Measurements from ENCODE around the gene SP1.
"Not testable (repeated sequence)": the region's sequence is repeated elsewhere in the genome, so short reads cannot be mapped to it uniquely, and the experiment has no call there.

Gene SP1

DNA sequence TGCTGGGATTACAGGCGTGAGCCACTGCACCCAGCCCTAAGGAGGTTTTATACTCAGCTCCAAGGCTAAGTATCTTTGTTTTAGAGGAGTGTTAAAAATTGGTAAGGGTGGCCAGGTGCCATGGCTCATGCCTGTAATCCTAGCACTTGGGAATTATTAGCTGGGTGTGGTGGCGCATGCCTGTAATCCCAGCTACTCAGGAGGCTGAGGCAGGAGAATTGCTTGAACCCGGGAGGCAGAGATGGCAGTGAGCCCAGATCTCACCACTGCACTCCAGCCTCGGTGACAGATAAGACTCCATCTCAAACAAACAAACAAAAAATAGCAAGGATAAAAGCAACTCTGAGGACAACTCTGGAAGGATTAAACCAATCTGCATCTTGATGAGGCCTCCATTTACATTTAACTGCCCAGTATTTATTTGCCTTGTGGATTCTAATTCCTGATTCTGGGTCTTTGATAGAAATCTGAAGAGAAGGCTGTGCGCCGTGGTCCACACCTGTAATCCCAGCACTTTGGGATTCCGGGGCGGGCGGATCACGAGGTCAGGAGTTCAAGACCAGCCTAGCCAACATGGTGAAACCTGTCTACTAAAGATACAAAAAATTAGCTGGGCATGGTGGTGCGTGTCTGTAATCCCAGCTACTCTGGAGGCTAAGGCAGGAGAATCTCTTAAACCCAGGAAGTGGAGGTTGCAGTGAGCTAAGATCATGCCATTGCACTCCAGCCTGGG, 64.8 kb downstream of the SP1 start:
- DNase-seq (ENCODE audit: low read depth in 1 of 2, low spot score in 1 of 2): not testable (repeated sequence)

DNA sequence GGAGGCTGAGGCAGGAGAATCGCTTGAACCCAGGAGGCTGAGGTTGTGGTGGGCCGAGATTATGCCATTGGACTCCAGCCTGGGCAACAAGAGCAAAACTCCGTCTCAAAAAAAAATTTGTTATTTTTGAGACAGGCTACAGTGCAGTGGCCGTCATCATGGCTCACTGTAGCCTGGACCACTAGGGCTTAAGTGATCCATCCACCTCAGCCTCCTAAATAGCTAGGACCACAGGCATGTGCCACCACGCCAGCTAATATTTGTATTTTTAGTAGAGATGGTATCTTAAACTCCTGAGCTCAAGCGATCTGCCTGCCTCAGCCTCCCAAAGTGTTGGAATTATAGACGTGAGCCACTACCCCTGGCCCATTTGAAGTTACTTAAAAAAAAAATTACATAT, 71.0 kb downstream of the SP1 start:
- no peak for DNase-seq (ENCODE audit: low read depth in 1 of 2, low spot score in 1 of 2)

DNA sequence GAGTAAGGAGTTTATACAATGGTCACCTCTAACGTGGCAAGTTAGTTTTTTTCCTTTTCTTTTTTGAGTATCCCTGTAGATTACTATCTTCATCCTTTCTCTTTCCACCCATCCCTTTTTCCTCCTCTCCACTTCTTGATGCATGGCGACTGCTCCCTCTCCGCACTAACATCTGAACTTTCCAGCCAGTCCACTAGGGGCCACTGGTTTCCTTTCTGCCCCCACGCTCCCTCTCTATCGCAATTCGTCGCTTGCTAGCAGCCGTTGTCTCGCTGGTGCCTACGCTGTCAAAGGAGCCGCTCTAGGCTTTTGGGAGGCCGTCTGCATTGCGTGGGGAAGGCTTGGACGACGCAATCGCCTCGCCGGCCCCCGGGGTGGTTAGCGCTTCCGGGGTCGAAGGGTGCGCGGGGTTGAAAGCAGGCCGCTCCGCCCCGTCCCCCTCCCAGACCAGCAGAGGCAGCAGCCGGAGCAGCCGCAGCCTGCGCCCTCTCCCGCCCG, 71.7 kb downstream of the SP1 start, which contains the start of gene PCBP2:
Gene PCBP2 (plus strand): TSS at position 442 of the 498 bp plus-strand sequence. CDS start 2,699 bp downstream, outside the sequence.
- peak; percentile 93 to 98 for DNase-seq (ENCODE audit: low read depth in 1 of 2, low spot score in 1 of 2)

DNA sequence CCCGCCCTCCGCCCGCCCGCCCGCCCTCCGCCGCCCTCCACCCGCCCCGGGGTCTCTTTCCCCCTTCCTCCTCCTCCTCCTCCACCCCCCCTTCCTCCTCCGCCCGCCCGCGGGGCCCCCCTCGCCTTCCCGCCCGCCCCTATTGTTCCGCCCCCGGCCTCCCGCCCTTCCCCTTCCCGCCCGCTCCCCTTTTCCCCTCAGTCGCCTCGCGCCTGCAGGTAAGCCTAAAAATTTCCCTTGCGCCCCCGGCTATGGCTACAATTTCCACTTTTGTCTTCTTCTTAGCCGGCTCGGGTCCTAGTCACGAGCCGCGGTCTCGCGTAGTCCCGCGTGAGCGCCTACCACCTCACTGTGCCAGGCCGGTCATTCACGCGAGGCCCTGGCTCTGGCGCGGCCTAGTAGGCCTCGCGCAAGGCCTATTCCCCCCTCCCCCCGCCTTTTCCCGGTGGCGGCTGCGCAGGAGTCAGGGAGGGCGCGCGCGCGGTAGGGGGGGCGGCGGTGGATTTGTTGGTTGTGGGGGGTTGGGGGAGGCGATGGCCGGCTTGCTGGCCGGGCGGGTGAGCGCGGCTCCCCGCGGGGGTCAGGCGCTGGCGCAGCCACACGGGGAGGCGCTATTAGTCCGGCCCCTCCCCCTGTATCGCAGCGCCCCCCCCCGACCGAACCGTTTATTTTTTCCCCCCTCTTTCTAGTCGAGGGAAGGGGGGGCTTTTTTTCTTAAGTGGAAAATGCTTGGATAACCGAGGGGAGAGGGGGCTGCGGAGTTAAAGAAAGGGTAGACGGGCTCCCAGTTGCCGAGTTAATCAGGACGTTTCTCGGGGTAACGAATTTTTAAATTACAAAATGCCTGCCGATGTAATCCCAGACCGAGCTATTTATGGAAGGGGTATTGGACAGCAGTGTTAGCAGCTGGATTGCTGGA, 72.4 kb downstream of the SP1 start:
- peak; percentile 51 to 68 for DNase-seq (ENCODE audit: low read depth in 1 of 2, low spot score in 1 of 2)

DNA sequence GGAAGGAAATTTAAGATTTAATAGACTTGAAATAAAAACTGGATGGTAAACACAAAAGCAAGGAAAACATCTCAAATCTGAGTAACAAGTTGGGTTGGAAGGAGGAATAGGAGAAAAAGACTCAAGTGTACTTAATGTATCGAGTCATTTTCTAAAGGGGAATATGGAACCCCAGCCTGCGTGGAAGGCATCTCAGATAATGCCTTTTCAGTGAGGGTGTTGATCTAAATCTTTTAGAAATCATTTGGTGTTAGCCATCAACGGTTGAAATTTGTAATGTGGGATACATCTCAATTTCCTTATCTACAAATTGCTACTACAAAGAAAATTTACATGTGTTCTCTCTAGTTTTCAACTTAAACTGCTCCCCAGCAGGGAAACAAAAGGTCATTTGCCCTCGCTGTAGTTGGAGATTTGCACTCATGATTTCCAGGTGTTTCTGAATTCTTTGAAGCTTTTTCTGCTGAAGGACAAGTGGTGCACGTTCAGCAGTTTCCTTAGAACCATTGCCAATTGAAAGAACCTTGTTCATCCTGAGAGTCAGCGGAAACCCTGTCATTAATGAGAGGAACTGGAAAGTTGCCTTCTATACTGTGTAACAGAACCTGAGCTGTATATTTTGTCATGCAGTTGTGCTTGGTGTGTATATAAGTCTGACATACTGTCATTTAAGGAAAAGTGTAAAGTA, 74.1 kb downstream of the SP1 start:
- no peak for DNase-seq (ENCODE audit: low read depth in 1 of 2, low spot score in 1 of 2)

DNA sequence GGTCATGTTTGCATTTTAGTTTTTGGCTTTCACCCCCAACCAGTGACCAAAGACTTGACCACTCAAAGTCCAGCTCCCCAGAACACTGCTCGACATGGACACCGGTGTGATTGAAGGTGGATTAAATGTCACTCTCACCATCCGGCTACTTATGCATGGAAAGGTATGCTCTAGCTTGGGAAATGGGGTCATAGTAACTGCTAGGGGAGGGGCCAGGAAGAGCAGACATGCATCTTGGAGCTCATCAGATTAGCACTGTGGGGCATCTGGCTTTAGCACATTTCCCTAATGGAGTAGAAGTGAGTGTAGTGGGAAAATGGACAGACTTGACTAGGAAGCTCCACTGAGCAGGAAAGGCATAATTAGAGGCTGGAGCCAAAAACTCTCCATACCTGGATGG, 74.7 kb downstream of the SP1 start:
- DNase-seq (ENCODE audit: low read depth in 1 of 2, low spot score in 1 of 2): no peak

DNA sequence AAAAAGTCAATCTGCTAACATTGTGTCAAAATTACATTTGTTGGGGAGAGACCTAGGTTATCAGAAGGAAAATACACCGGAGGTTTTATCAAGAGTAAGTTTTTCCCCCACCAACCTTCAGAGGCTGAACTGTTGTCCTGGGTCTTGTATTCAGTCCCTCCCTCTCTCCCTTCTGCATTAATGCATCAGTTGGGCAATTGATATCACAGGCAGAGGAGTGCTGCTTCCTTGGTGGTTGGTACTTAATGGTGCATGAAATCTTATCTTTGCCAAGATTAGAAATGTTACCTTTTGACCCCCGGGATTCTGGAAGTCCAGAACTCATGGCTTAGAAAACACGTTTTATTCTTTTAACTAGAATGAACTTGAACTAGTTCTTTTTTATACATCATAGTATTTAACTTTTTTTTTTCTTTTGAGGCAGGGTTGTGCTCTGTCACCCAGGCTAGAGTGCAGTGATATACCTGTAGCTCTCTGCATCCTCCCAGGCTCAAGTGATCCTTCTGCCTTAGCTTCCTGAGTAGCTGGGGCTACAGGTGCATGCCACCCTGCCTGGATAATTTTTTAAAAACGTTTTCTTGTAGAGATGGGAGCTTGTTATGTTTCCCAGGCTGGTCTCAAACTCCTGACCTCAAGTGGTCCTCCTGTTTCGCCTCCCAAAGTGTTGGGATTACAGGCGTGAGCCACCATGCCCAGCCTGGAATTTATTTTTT, 76.8 kb downstream of the SP1 start:
- DNase-seq (ENCODE audit: low read depth in 1 of 2, low spot score in 1 of 2): no peak

DNA sequence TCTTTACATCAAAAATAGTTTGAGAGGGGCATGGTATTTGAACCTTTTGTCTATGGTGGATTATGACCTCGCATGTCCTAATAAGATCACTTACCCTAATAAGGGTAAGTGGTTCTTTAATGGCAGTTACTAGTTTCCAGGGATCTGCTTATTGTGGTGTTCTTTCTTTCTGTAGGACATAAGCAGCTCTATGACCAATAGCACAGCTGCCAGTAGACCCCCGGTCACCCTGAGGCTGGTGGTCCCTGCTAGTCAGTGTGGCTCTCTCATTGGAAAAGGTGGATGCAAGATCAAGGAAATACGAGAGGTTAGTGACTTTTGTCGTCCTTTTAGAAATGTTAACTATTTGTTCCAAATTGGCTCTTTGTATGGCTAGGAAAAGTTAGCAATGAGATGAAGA, 79.1 kb downstream of the SP1 start:
- no peak for DNase-seq (ENCODE audit: low read depth in 1 of 2, low spot score in 1 of 2)

DNA sequence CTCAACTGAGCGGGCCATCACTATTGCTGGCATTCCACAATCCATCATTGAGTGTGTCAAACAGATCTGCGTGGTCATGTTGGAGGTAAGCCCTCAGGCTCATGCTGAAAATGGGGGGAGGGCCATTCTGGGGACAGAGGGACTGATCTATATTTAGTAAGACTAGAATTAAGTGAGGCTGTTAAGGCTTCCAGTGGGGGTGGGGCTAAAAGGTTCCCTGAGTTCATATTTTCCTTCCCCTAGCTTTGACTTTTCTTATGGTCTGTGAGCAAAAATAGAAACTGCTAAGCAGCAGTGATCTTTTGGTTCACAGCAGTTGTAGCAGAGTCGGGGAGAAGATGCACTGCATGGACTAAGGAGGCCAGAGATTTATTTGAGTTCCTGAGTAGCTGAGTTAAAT, 81.1 kb downstream of the SP1 start:
- no peak for DNase-seq (ENCODE audit: low read depth in 1 of 2, low spot score in 1 of 2)

DNA sequence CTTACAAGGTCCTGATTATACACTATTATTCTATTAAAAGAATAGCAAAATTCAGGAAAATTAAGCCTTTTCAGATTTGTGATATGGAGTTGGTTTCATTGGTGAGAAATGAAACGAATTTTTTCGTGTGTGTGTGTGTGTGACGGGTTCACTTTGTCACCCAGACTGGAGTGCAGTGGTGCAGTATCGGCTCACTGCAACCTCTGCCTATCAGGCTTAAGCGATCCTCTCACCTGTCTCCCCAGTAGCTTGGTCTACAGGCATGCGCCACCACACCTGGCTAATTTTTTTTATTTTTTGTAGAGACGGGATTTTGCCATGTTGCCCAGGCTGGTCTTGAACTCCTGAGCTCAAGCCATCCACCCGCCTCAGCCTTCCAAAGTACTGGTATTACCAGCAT, 81.6 kb downstream of the SP1 start:
- no peak for DNase-seq (ENCODE audit: low read depth in 1 of 2, low spot score in 1 of 2)

DNA sequence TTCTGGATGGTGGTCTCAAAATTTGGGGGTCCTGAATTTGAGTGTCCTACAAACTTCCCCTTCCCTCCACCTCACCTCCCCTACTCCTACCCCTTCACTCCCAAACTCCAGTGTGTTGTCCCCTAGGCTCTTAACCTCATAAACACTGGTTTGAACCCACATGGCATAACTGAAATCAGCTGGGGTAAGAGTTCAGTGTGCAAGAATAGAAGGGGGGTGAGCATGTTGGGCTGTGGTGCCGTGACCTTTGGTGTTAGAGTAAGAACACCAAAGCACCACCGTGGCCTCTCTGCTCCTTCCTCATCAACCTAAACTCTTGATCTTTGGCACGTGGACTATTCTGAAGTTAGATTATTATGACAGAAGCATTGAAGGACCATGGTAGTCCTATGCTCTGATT, 83.0 kb downstream of the SP1 start:
- DNase-seq (ENCODE audit: low read depth in 1 of 2, low spot score in 1 of 2): no peak

DNA sequence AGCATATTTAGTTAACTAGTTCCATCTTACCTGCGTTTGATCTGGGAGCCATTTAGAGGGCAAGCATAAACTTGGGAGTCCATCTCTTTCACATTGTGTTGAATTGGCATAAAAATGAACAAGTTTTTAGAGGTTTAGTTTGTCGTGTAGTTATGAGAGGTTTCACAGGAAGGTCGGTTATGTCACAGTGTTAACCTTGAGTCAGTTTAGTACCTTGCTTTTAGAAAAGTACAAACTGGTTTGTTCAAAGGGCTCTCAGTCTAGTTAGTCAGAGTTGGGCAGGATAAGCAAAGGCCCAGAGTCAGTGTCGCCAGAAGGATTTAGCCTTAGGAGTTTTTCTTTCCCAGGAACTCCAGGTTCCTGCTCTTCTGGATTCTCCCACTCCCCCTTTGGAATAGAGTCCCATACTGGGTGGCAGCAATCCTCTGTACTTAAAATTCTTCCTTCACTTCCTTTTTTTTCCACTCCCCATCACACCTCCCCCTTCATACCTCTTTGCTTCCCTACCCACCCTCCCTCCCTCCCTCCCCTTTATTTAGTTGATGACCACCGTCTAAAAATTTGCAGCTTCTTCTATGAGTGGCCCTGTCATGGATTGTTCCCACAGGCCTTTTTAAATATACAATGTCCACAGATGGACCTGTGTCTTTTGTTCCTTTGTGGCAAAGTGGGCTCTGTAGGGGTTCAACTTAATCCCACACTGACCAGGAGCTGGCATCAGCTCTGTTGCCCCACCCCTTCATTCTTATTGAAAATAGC, 84.0 kb downstream of the SP1 start:
- DNase-seq (ENCODE audit: low read depth in 1 of 2, low spot score in 1 of 2): no peak

DNA sequence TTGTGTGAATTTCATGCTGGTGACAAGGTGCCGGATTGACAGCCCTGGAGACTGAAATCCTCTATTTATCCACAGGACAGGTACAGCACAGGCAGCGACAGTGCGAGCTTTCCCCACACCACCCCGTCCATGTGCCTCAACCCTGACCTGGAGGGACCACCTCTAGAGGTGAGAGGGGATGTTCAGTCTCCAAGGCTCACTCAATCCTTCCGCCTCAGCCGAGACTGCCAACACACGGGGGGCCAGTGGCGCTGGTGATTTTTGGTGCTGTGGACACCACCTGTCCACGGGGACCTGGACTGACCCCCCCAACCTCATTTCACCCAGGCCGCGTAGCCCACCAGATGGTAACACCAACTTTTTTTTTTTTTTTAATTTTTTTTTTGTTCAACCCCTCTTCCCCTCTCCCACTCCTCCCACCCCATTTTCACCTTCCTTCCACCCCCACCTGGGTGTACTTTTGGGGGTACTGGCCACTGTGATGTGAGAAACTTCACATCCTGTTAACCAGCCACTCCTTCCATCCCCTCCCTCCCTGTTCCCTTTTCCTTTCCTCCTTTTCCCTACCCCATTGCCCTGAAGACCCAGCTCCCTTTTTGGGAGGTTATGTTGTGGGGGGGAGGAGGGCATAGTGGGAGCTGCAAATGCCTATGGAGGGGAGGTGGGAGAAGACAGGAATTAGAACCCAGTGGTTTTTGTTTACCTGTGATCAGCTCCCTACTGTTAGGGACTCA, 84.9 kb downstream of the SP1 start:
- no peak for DNase-seq (ENCODE audit: low read depth in 1 of 2, low spot score in 1 of 2)

DNA sequence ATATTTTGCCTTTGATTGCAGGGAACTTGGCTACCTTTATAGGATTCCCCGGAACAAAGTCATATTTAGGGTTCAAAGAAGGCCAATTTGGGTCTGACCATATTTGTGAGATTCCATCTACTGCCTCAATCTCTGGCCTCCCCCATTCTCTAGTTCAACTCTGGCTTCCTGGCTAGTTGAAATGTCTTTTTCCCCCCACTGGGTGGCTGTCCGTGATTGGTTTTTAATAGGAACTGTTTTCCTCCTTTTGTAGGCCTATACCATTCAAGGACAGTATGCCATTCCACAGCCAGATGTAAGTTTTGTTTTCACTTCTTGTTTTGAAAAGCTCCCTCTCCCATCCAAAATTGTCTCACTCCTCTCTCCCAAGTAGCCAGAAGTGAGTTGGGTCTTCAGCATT, 85.7 kb downstream of the SP1 start:
- DNase-seq (ENCODE audit: low read depth in 1 of 2, low spot score in 1 of 2): no peak
